CD4-positive, alpha-beta memory T cell (primary cell): ENCODE results near the gene KIF4A. TPM values are rescaled to one million over a fixed set of nuclear protein-coding genes. Genes with fewer than 3 reads are reported as not detected.

Source experiments
- CTCF ChIA-PET: fragments of 350-600 bp; sonication (Branson Sonifier 250); formaldehyde crosslinking; loops from one replicate; lab custom pipeline; 2021; ENCODE audit warnings: inconsistent platforms; ENCODE audit not compliant: partially characterized antibody; lab: Charles Lee
- POLR2A ChIA-PET: fragments of 350-600 bp; sonication (Branson Sonifier 250); formaldehyde crosslinking; loops from one replicate; lab custom pipeline; 2021; ENCODE audit not compliant: partially characterized antibody; lab: Charles Lee
- DNase-seq, 5 donors: peaks; one replicate each; pipeline versions ENCODE4 v3.0.0 to v3.0.0-alpha.2; 2020 to 2022; ENCODE audit warnings: mixed read lengths in 1 of 5
- H3K27ac ChIP-seq: one replicate; pipeline ENCODE4 v1.7.0; 2013; ENCODE audit warnings: low read depth, low read length
- H3K27me3 ChIP-seq: 2 replicates; pipeline ENCODE4 v1.7.0; 2013; ENCODE audit warnings: mild to moderate bottlenecking, low read length, moderate library complexity; ENCODE audit not compliant: insufficient read depth
- H3K36me3 ChIP-seq: 2 replicates; pipeline ENCODE4 v1.7.0; 2013; ENCODE audit warnings: mild to moderate bottlenecking, low read length, moderate library complexity; ENCODE audit not compliant: insufficient read depth
- H3K4me1 ChIP-seq: 2 replicates; pipeline ENCODE4 v1.7.0; 2013; ENCODE audit warnings: mild to moderate bottlenecking, low read length, moderate library complexity; ENCODE audit not compliant: insufficient read depth
- H3K4me3 ChIP-seq, 2 donors: one replicate each; pipeline ENCODE4 v1.7.0; 2013; ENCODE audit warnings: low read length in 2 of 2, mild to moderate bottlenecking in 1 of 2
- H3K9me3 ChIP-seq, 2 donors: one replicate each; pipeline ENCODE4 v1.7.0; 2013; ENCODE audit warnings: low read length in 2 of 2, control low read depth in 1 of 2; ENCODE audit not compliant: control insufficient read depth in 1 of 2
- H3K27ac Mint-ChIP-seq, 7 donors: one replicate each; pipeline ENCODE4 v1.8.0; 2020 to 2021; ENCODE audit warnings: mixed read lengths in 7 of 7, mild to moderate bottlenecking in 6 of 7, inconsistent platforms in 3 of 7, moderate library complexity in 3 of 7
- H3K27me3 Mint-ChIP-seq, 2 donors: one replicate each; pipeline ENCODE4 v1.8.0; 2020 to 2021; ENCODE audit warnings: mixed read lengths in 2 of 2
- H3K36me3 Mint-ChIP-seq, 2 donors: one replicate each; pipeline ENCODE4 v1.8.0; 2020 to 2021; ENCODE audit warnings: mixed read lengths in 2 of 2, inconsistent platforms in 1 of 2, mild to moderate bottlenecking in 1 of 2
- H3K4me1 Mint-ChIP-seq, 4 donors: one replicate each; pipeline ENCODE4 v1.8.0; 2020 to 2021; ENCODE audit warnings: mixed read lengths in 4 of 4, mild to moderate bottlenecking in 1 of 4
- H3K4me3 Mint-ChIP-seq, 8 donors: one replicate each; pipeline ENCODE4 v1.8.0; 2020 to 2021; ENCODE audit warnings: mixed read lengths in 8 of 8, mild to moderate bottlenecking in 7 of 8, moderate library complexity in 6 of 8, inconsistent platforms in 3 of 8
- H3K9me3 Mint-ChIP-seq, 8 donors: one replicate each; pipeline ENCODE4 v1.8.0; 2020 to 2021; ENCODE audit warnings: mixed read lengths in 8 of 8, mild to moderate bottlenecking in 5 of 8, inconsistent platforms in 3 of 8, moderate library complexity in 1 of 8
- intact Hi-C: fragments of 100-400 bp; cut with micrococcal nuclease; formaldehyde crosslinking; loops from one replicate; pipeline ENCODE4 v1.15.1; 2023
- polyA plus RNA-seq, 2 donors: library from polyadenylated mRNA; unstranded; fragments of 300-500 nt; fragmentation: Illumina TruSeq; gene quantifications; one replicate each; pipeline ENCODE4 v1.2.3, GENCODE V29; 2021
- total RNA-seq, 2 experiments: library from RNA; stranded (reverse); gene quantifications; one replicate each; pipeline ENCODE4 v1.2.3, GENCODE V29; 2021

The KIF4A gene
- total and polyA plus RNA-seq, 4 experiments from 2014 or later, result 0.08 to 0.17 TPM; not detected in 2

DNA sequence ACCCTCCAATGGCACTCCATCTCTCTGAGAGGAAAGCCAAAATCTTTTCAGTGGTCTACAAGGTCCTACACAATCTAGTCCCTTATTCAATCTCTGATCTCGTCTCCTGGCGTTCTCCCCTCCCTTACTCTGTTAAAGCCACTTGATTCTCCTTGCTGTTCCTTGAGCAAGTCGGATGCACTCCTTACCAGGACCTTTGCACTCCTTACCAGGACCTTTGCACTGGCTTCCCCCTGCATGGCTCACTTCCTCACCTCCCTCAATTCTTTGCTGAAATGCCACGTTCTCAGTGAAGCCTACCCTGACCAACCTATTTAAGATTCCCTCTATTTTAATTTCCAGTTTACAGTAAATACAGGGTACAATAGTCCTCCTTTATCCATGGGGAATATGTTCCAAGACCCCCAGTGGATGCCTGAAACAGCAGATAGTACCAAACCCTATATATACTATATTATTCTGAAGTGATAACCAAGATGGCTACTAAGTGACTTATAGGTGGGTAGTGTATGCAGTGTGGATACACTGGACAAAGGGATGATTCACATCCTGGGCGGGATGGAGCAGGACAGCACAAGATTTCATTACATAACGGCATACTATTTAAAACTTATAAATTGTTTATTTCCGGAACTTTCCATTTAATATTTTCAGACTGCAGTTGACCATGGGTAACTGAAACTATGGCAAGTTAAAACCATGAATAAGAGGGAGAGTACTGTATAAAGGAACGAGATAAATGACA lies 148.2 kb downstream of the KIF4A start:
- POLR2A ChIA-PET, result no interaction called here
- Mint-ChIP-seq H3K4me3 (no peak overlapping the region), H3K9me3 (no peaks in the 10 kb centered on the region), H3K27me3 (peaks cover 13 to 15% of the 10 kb centered on the region in 2 donors), H3K36me3 (peaks cover 0 to 3% of the 10 kb centered on the region in 2 donors), H3K27ac (peak overlapping the region in 1 of 7 donors; percentile 3), H3K4me1 (peaks cover 2 to 25% (median 13%) of the 10 kb centered on the region in 4 donors)
- peaks cover 11% of the 10 kb centered on the region for H3K4me1 ChIP-seq
- peaks cover 4% of the 10 kb centered on the region for H3K27me3 ChIP-seq
- H3K36me3 ChIP-seq, result no peaks in the 10 kb centered on the region
- DNase-seq, result no peak
- H3K4me3 ChIP-seq, result no peak overlapping the region
- no peaks in the 10 kb centered on the region for H3K9me3 ChIP-seq
- H3K27ac ChIP-seq, result no peak overlapping the region
- intact Hi-C loops, result loop anchor here (10.0 kb wide), 2 partner anchors 113 to 143 kb away; partner anchors contain the start of gene KIF4A
- CTCF ChIA-PET, result no interaction called here

DNA sequence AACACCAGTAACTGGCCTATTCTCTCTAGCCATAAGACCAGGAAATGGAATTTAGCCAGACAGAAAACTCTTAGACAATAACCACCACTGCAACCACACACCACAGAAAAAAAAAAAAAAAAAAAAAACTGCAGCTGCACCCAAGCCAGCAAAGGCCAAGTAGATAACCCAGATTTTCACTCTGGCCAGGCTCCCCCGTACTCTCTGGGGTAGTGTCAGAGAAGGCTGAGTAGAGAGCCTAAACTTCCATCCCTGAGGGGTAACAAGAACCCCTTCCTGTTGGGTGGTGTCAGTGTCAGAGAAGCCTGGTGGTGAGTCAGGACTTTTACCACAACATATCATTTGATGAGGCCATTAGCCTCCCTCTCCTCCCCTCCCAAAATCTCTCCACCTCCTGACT lies 149.1 kb downstream of the KIF4A start:
- Mint-ChIP-seq H3K27ac (no peak overlapping the region), H3K27me3 (peaks cover 13 to 16% of the 10 kb centered on the region in 2 donors), H3K4me1 (peaks cover 0 to 16% (median 8%) of the 10 kb centered on the region in 4 donors), H3K4me3 (no peak overlapping the region), H3K9me3 (no peaks in the 10 kb centered on the region), H3K36me3 (peaks cover 0 to under 1% of the 10 kb centered on the region in 2 donors)
- POLR2A ChIA-PET, result no interaction called here
- Histone ChIP-seq H3K9me3 (no peaks in the 10 kb centered on the region), H3K4me1 (peaks cover 5% of the 10 kb centered on the region), H3K4me3 (no peak overlapping the region), H3K27me3 (peaks cover 4% of the 10 kb centered on the region), H3K36me3 (no peaks in the 10 kb centered on the region), H3K27ac (no peak overlapping the region)
- CTCF ChIA-PET, result no interaction called here
- no peak for DNase-seq
- intact Hi-C loops, result loop anchor here (10.0 kb wide), 2 partner anchors 114 to 144 kb away; partner anchors contain the start of gene KIF4A

DNA sequence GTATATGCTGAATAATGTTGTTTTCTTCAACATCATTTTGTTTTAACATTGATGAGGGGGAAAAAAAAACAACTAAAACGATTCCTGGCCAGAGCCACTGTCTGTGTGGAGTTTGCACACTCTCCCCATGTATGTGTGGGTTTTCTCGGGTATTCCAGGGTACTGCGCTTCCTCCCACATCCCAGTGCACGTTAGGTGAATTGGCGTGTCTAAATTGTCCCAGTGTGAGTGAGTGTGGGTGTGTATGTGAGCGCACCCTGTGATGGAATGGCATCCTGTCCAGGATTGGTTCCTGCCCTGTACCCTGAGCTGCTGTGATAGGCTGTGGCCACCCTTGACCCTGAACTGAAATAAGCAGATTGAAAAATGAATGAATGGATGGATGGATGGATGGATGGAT lies 152.3 kb downstream of the KIF4A start:
- peaks cover 0 to 8% (median 5%) of the 10 kb centered on the region in 4 donors for H3K4me1 Mint-ChIP-seq
- DNase-seq, result no peak
- no peaks in the 10 kb centered on the region for H3K36me3 Mint-ChIP-seq
- H3K4me3 ChIP-seq, result no peak overlapping the region
- no peak overlapping the region for H3K4me3 Mint-ChIP-seq
- no peak overlapping the region for H3K27ac Mint-ChIP-seq
- H3K27me3 Mint-ChIP-seq, result peaks cover 15 to 24% of the 10 kb centered on the region in 2 donors
- peaks cover 4% of the 10 kb centered on the region for H3K27me3 ChIP-seq
- H3K27ac ChIP-seq, result no peak overlapping the region
- no peaks in the 10 kb centered on the region for H3K9me3 ChIP-seq
- H3K4me1 ChIP-seq, result peaks cover 5% of the 10 kb centered on the region
- intact Hi-C loops, result no loop called here
- ChIA-PET CTCF (no interaction called here), POLR2A (no interaction called here)
- H3K36me3 ChIP-seq, result no peaks in the 10 kb centered on the region
- H3K9me3 Mint-ChIP-seq, result no peaks in the 10 kb centered on the region

DNA sequence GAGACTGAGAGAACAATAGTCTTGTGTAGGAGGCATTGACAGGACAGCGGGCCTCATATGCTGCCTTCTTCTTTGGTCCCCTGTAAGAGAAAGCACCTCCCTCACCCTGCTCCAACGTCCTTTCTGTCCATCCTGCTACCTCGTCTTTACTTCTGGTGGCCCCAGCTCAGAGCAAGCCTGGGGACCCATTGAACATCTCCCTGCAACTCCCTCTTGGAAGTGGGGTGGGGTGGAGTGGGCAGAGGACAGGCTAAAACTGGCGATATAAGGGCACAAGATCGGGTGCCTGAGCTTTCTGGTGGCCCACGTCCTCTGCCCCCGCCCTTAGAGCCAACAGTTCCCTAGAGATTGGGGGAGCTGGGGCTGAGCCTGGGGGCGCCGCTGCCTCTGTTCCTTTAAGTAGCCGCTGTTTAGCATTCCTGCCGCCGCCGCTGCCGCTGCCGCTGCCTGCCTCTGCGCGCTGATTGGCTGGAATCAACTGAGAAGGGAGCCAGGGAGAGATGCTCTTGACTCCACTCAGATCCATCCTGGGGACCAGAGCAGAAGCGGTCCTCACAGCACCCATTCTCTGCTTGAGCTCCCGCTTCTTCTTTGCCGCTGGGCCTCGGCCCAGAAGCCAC lies 154.5 kb downstream of the KIF4A start, which contains the start of gene DLG3:
Gene DLG3 (plus strand): TSS at position 510 of the 620 bp plus-strand sequence. CDS start 367 bp downstream, outside the sequence.
- Histone ChIP-seq H3K4me1 (no peaks in the 10 kb centered on the region), H3K9me3 (no peaks in the 10 kb centered on the region), H3K4me3 (no peak within 1 kb of the TSS), H3K36me3 (no peaks in the 10 kb centered on the region), H3K27me3 (peaks cover 4% of the 10 kb centered on the region), H3K27ac (no peak within 1 kb of the TSS)
- peak within 1 kb of the TSS; percentile 64 to 84 (median 76) for H3K4me3 Mint-ChIP-seq
- peaks cover 15 to 21% of the 10 kb centered on the region in 2 donors for H3K27me3 Mint-ChIP-seq
- no peaks in the 10 kb centered on the region for H3K9me3 Mint-ChIP-seq
- CTCF ChIA-PET, result interaction anchor here (1.0 to 3.1 kb wide), 4 partner anchors 8 to 11 kb away, joined by 5 to 11 read pairs (median 5); no protein-coding TSS in a partner anchor
- H3K36me3 Mint-ChIP-seq, result no peaks in the 10 kb centered on the region
- POLR2A ChIA-PET, result interaction anchor here (1.4 to 2.6 kb wide), 2 partner anchors 10 to 12 kb away, joined by 4 to 19 read pairs; no protein-coding TSS in a partner anchor
- H3K4me1 Mint-ChIP-seq, result peaks cover 0 to 1% (median under 1%) of the 10 kb centered on the region in 4 donors
- DNase-seq, result no peak
- peak within 1 kb of the TSS in 1 of 7 donors; percentile 63 for H3K27ac Mint-ChIP-seq
- intact Hi-C loops, result no loop called here

DNA sequence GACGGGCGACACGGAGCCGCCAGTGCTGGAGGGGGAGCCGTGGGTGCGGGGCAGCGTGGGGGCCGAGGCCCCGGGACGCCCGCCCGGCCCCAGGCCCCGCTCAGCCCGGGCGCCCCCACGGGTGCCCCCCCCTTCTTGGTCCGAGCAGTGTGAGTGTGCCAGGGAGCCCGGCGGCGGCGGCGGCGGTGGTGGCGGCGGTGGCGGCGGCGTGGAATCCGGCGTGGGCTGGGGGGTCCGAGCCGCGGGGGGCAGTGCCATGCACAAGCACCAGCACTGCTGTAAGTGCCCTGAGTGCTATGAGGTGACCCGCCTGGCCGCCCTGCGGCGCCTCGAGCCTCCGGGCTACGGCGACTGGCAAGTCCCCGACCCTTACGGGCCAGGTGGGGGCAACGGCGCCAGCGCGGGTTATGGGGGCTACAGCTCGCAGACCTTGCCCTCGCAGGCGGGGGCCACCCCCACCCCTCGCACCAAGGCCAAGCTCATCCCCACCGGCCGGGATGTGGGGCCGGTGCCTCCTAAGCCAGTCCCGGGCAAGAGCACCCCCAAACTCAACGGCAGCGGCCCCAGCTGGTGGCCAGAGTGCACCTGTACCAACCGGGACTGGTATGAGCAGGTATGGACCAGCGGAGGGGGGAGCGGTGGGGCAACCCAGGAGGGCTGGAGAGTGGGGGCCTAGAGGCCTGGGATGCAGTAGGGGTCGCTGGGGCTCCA lies 155.2 kb downstream of the KIF4A start:
- Histone ChIP-seq H3K4me1 (no peaks in the 10 kb centered on the region), H3K9me3 (no peaks in the 10 kb centered on the region), H3K4me3 (no peak overlapping the region), H3K27me3 (peaks cover 4% of the 10 kb centered on the region), H3K36me3 (no peaks in the 10 kb centered on the region), H3K27ac (no peak overlapping the region)
- no peak overlapping the region for H3K27ac Mint-ChIP-seq
- POLR2A ChIA-PET, result interaction anchor here (0.9 to 2.6 kb wide), 2 partner anchors 10 to 843 kb away, joined by 3 to 19 read pairs; no protein-coding TSS in a partner anchor
- no peaks in the 10 kb centered on the region for H3K9me3 Mint-ChIP-seq
- peaks cover 0 to 1% (median 0%) of the 10 kb centered on the region in 4 donors for H3K4me1 Mint-ChIP-seq
- H3K4me3 Mint-ChIP-seq, result peak overlapping the region in 6 of 8 donors; percentile 64 to 84 (median 74)
- intact Hi-C loops, result no loop called here
- CTCF ChIA-PET, result interaction anchor here (1.8 to 3.1 kb wide), 3 partner anchors 9 to 12 kb away, joined by 5 to 11 read pairs (median 5); no protein-coding TSS in a partner anchor
- peaks cover 15 to 21% of the 10 kb centered on the region in 2 donors for H3K27me3 Mint-ChIP-seq
- no peak for DNase-seq
- no peaks in the 10 kb centered on the region for H3K36me3 Mint-ChIP-seq

DNA sequence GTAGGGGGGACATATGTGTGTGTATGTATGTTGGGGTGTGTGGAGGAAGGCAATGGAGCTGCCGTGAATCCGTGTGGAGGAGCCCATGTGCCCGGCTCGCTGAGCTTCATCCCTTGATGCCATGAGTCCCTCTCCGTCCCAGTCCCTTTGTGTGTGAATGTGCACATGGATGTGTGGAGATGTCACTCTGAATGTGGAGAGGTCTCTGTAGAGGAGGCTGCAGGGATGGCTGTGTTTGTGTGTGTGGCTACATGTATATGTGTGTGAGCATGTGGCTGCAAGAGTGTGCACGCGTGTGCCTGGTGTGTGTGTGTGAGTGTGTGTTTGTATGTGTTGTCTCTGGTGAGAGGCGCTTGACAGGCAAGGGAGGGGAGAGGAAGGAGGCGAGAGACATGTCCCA lies 156.0 kb downstream of the KIF4A start:
- Histone ChIP-seq H3K36me3 (no peaks in the 10 kb centered on the region), H3K27ac (no peak overlapping the region), H3K27me3 (peaks cover 4% of the 10 kb centered on the region), H3K4me1 (no peaks in the 10 kb centered on the region), H3K4me3 (no peak overlapping the region), H3K9me3 (no peaks in the 10 kb centered on the region)
- ChIA-PET POLR2A (interaction anchor here (2.6 kb wide), 1 partner anchor 11 kb away, joined by 19 read pairs; no protein-coding TSS in a partner anchor), CTCF (interaction anchor here (2.0 to 3.1 kb wide), 2 partner anchors 9 to 13 kb away, joined by 5 to 11 read pairs; no protein-coding TSS in a partner anchor)
- H3K4me3 Mint-ChIP-seq, result peak overlapping the region in 6 of 8 donors; percentile 20 to 61 (median 28)
- peaks cover 0 to 1% (median 0%) of the 10 kb centered on the region in 4 donors for H3K4me1 Mint-ChIP-seq
- intact Hi-C loops, result no loop called here
- no peaks in the 10 kb centered on the region for H3K9me3 Mint-ChIP-seq
- H3K27me3 Mint-ChIP-seq, result peaks cover 12 to 19% of the 10 kb centered on the region in 2 donors
- DNase-seq, result no peak
- H3K27ac Mint-ChIP-seq, result no peak overlapping the region
- H3K36me3 Mint-ChIP-seq, result no peaks in the 10 kb centered on the region
